SK-N-SH (cell line): ENCODE results near the gene SH3RF1. TPM values are rescaled to one million over a fixed set of nuclear protein-coding genes. Genes with fewer than 3 reads are reported as not detected.

Source experiments
- CTCF ChIA-PET: fragments of 300-600, 350-600 bp; formaldehyde crosslinking; extraction: SDS; loops from one replicate; lab custom pipeline; 2021; lab: Yijun Ruan, JAX
- POLR2A ChIA-PET: fragments of 350-600 bp; sonication (Branson Sonifier 250); formaldehyde crosslinking; extraction: SDS; loops from one replicate; lab custom pipeline; 2020; ENCODE audit warnings: antibody characterized with exemption, inconsistent platforms; lab: Yijun Ruan, JAX
- DNase-seq: peaks from one replicate; pipeline ENCODE4 v3.0.0; 2012
- H2AFZ ChIP-seq: fragments of 200-600 bp; sonication (generic); 2 replicates; pipeline ENCODE4 v1.8.1; 2016; ENCODE audit warnings: antibody characterized with exemption, mild to moderate bottlenecking, low read depth
- H3F3A ChIP-seq: fragments of 200-600 bp; sonication (generic); replicated peaks from 2 replicates; pipeline ENCODE3; 2016; ENCODE audit warnings: antibody characterized with exemption, mild to moderate bottlenecking; ENCODE audit not compliant: insufficient read depth
- H3K27ac ChIP-seq, 2 experiments: fragments of 200-500 bp in 1 of 2; fragments of 200-600 bp in 1 of 2; sonication (Bioruptor generic) in 1 of 2; sonication (generic), shearing (Covaris generic) in 1 of 2; 2 replicates each; pipeline versions ENCODE4 v1.5.1 to v1.6.1; 2014 to 2016; ENCODE audit warnings: low read depth in 2 of 2, inconsistent platforms in 1 of 2, low read length in 1 of 2, mild to moderate bottlenecking in 1 of 2, mixed read lengths in 1 of 2
- H3K27me3 ChIP-seq: fragments of 200-600 bp; sonication (generic), shearing (Covaris generic); 2 replicates; pipeline ENCODE4 v1.6.1; 2016; ENCODE audit warnings: mixed run types; ENCODE audit not compliant: insufficient read depth
- H3K36me3 ChIP-seq, 2 experiments: fragments of 200-500 bp in 1 of 2; fragments of 200-600 bp in 1 of 2; sonication (Bioruptor generic) in 1 of 2; sonication (generic) in 1 of 2; replicated peaks in 1 of 2; 2 replicates each; pipeline versions ENCODE3 to v1.5.1; 2014 to 2016; ENCODE audit warnings: low read length in 1 of 2, mild to moderate bottlenecking in 1 of 2; ENCODE audit not compliant: insufficient read depth in 2 of 2, control insufficient read depth in 1 of 2
- H3K4me1 ChIP-seq, 2 experiments: fragments of 200-500 bp in 1 of 2; fragments of 200-600 bp in 1 of 2; sonication (Bioruptor generic) in 1 of 2; sonication (generic), shearing (Covaris generic) in 1 of 2; 2 replicates each; pipeline versions ENCODE4 v1.5.1 to v1.6.1; 2014 to 2016; ENCODE audit warnings: low read depth in 1 of 2, low read length in 1 of 2, mixed run types in 1 of 2; ENCODE audit not compliant: insufficient read depth in 2 of 2, control insufficient read depth in 1 of 2
- H3K4me2 ChIP-seq: fragments of 200-600 bp; sonication (generic), shearing (Covaris generic); 2 replicates; pipeline ENCODE4 v1.6.1; 2017; ENCODE audit warnings: mixed run types
- H3K4me3 ChIP-seq, 2 experiments: fragments of 200-500 bp in 1 of 2; fragments of 200-600 bp in 1 of 2; sonication (Bioruptor generic) in 1 of 2; sonication (generic), shearing (Covaris generic) in 1 of 2; 2 replicates each; pipeline versions ENCODE4 v1.5.1 to v1.8.1; 2014 to 2016; ENCODE audit warnings: low read depth in 2 of 2, inconsistent platforms in 1 of 2, low read length in 1 of 2, mild to moderate bottlenecking in 1 of 2, mixed read lengths in 1 of 2, moderate library complexity in 1 of 2
- H3K79me2 ChIP-seq: fragments of 200-600 bp; sonication (generic); 2 replicates; pipeline ENCODE4 v1.8.1; 2017; ENCODE audit warnings: mild to moderate bottlenecking; ENCODE audit not compliant: insufficient read depth
- H3K9ac ChIP-seq: fragments of 200-600 bp; sonication (generic); 2 replicates; pipeline ENCODE4 v1.6.1; 2017; ENCODE audit warnings: mixed run types
- H3K9me2 ChIP-seq: fragments of 200-600 bp; sonication (generic); 2 replicates; pipeline ENCODE4 v1.6.1; 2017; ENCODE audit warnings: mixed run types
- H3K9me3 ChIP-seq: fragments of 200-600 bp; sonication (generic); 2 replicates; pipeline ENCODE4 v1.6.1; 2017; ENCODE audit warnings: mixed run types, mild to moderate bottlenecking, moderate library complexity
- H4K20me1 ChIP-seq: fragments of 200-600 bp; sonication (generic); 2 replicates; pipeline ENCODE4 v1.6.1; 2017; ENCODE audit warnings: mild to moderate bottlenecking, mixed run types; ENCODE audit not compliant: insufficient read depth
- ELF1 ChIP-seq: IDR thresholded peaks from 2 replicates; pipeline ENCODE4 v1.4.0; 2012
- EP300 ChIP-seq, 2 experiments: IDR thresholded peaks; 2 replicates each; pipeline versions ENCODE4 v1.4.0 to v1.6.1; 2012; ENCODE audit warnings: borderline replicate concordance in 1 of 2, low read depth in 1 of 2, low read length in 1 of 2
- FOSL2 ChIP-seq: IDR thresholded peaks from 2 replicates; pipeline ENCODE4 v1.4.0; 2012; ENCODE audit warnings: low read depth, mild to moderate bottlenecking, moderate library complexity, borderline replicate concordance
- FOXM1 ChIP-seq: IDR thresholded peaks from 2 replicates; pipeline ENCODE4 v1.4.0; 2012; ENCODE audit warnings: low read depth, mild to moderate bottlenecking
- JUND ChIP-seq: IDR thresholded peaks from 2 replicates; pipeline ENCODE4 v1.4.0; 2012
- MEF2A ChIP-seq: IDR thresholded peaks from 2 replicates; pipeline ENCODE4 v1.4.0; 2012; ENCODE audit warnings: low read depth, borderline replicate concordance
- REST ChIP-seq: IDR thresholded peaks from 2 replicates; pipeline ENCODE4 v1.6.1; 2012; ENCODE audit warnings: mild to moderate bottlenecking, low read depth, low read length, moderate library complexity
- RXRA ChIP-seq: IDR thresholded peaks from 2 replicates; pipeline ENCODE4 v1.4.0; 2012; ENCODE audit warnings: low read depth, mild to moderate bottlenecking, borderline replicate concordance
- SIN3A ChIP-seq: IDR thresholded peaks from 2 replicates; pipeline ENCODE4 v1.6.1; 2012; ENCODE audit warnings: low read depth, mild to moderate bottlenecking, low read length, moderate library complexity, borderline replicate concordance
- TAF1 ChIP-seq: IDR thresholded peaks from 2 replicates; pipeline ENCODE4 v1.6.1; 2012; ENCODE audit warnings: low read depth, mild to moderate bottlenecking, low read length, moderate library complexity, borderline replicate concordance
- USF2 ChIP-seq: fragments of 150-350 bp; IDR thresholded peaks from 2 replicates; pipeline ENCODE4 v1.6.1; 2017; ENCODE audit warnings: antibody characterized with exemption, low read length, low read depth, borderline replicate concordance
- ZBTB33 ChIP-seq: IDR thresholded peaks from 2 replicates; pipeline ENCODE4 v1.4.0; 2012; ENCODE audit warnings: low read depth, borderline replicate concordance
- WGBS: methylation state at CpG from one replicate; pipeline ENCODE4 v1.1.6; 2017; ENCODE audit warnings: low lambda C conversion rate; 5-methylcytosine and 5-hydroxymethylcytosine counted together
- polyA plus RNA-seq, 3 experiments: library from polyadenylated mRNA; depleted of rRNA; stranded (reverse); fragments of >200 nt; gene quantifications; 2 replicates each; pipeline ENCODE4 v1.2.3, GENCODE V29; 2012

Gene SH3RF1
- polyA plus RNA-seq, 1 of the 3 experiments (the other 2 are of a cell fraction): 22.0 TPM

GRCh38 chr4:169175035-169175434 is 95.7 kb downstream of the SH3RF1 start:
- H3K9ac ChIP-seq: no peak overlapping the region
- H3K36me3 ChIP-seq: peaks cover 0 to 10% of the 10 kb centered on the region in 2 experiments
- no peak overlapping the region for H3K4me3 ChIP-seq
- no peak overlapping the region for H3K4me2 ChIP-seq
- H2AFZ ChIP-seq: no peak overlapping the region
- H3K4me1 ChIP-seq: peaks cover 3 to 23% of the 10 kb centered on the region in 2 experiments; a peak in 3 of 4 replicates
- H4K20me1 ChIP-seq: peaks cover 80% of the 10 kb centered on the region
- H3K27ac ChIP-seq: no peak overlapping the region
- H3F3A ChIP-seq: peaks cover 5% of the 10 kb centered on the region
- no peak for DNase-seq
- H3K9me3 ChIP-seq: no peaks in the 10 kb centered on the region
- ChIA-PET POLR2A (no interaction called here), CTCF (no interaction called here)
- TF ChIP-seq JUND: no peak
- no peaks in the 10 kb centered on the region for H3K27me3 ChIP-seq
- H3K79me2 ChIP-seq: peaks cover 100% of the 10 kb centered on the region
- 94% methylated on average over 4 of the region's 4 CpGs for WGBS
- no peaks in the 10 kb centered on the region for H3K9me2 ChIP-seq

GRCh38 chr4:169174247-169174646 is 96.5 kb downstream of the SH3RF1 start:
- H3K4me1 ChIP-seq: peaks cover 3 to 23% of the 10 kb centered on the region in 2 experiments; a peak in 3 of 4 replicates
- no peaks in the 10 kb centered on the region for H3K9me2 ChIP-seq
- no peak for DNase-seq
- peaks cover 76% of the 10 kb centered on the region for H4K20me1 ChIP-seq
- POLR2A ChIA-PET: no interaction called here
- 94% methylated on average over 3 of the region's 3 CpGs for WGBS
- no peak overlapping the region for H3K9ac ChIP-seq
- no peak for TF ChIP-seq FOXM1
- TF ChIP-seq EP300 (IDR thresholded peaks at IDR 0.05; ENCODE audit: borderline replicate concordance in 1 of 2, low read depth in 1 of 2, low read length in 1 of 2): no peak
- TF ChIP-seq FOSL2: no peak
- no peak for TF ChIP-seq SIN3A
- TF ChIP-seq ZBTB33: no peak
- no peak for TF ChIP-seq USF2
- TF ChIP-seq MEF2A: no peak
- no peak for TF ChIP-seq TAF1
- TF ChIP-seq REST: no peak
- no peak for TF ChIP-seq ELF1
- TF ChIP-seq RXRA: no peak
- TF ChIP-seq, all 33 proteins: peak for 0
- Histone ChIP-seq H3K9me3 (no peaks in the 10 kb centered on the region), H3K27me3 (no peaks in the 10 kb centered on the region), H3K36me3 (peaks cover 0 to 13% of the 10 kb centered on the region in 2 experiments), H3K79me2 (peaks cover 99% of the 10 kb centered on the region), H3K27ac (no peak overlapping the region), H3K4me2 (no peak overlapping the region), H3F3A (peaks cover 5% of the 10 kb centered on the region), H3K4me3 (no peak overlapping the region), H2AFZ (no peak overlapping the region)
- CTCF ChIA-PET: no interaction called here
